Heart right ventricle (tissue), 16 donors: Measurements from ENCODE around the gene TBCK. TPM values are rescaled to one million over a fixed set of nuclear protein-coding genes. Genes with fewer than 3 reads are reported as not detected.
A peak's percentile ranks its signal among the peaks of the same experiment; 100 is the strongest.

ENCODE experiments used
- ATAC-seq, 8 donors: fragments of 200-7000 bp; cut with Tn5 transposase; one replicate each; pipeline ENCODE4 v1.9.1; 2020; ENCODE audit warnings: mild to moderate bottlenecking in 8 of 8, moderate library complexity in 8 of 8, moderate number of reproducible peaks in 1 of 8
- DNase-seq, 2 donors: peaks; one replicate each; pipeline ENCODE4 v3.0.0-alpha.2; 2020
- H3K27ac ChIP-seq, 10 donors: fragments of 200-600 bp; sonication (generic) in 2 of 10; one replicate each; pipeline versions ENCODE4 v1.5.0 to v1.8.0; 2020 to 2022; ENCODE audit warnings: mild to moderate bottlenecking in 3 of 10
- H3K27me3 ChIP-seq, 7 donors: fragments of 200-600 bp; one replicate each; pipeline ENCODE4 v1.8.0; 2021 to 2022; ENCODE audit warnings: mild to moderate bottlenecking in 2 of 7
- H3K36me3 ChIP-seq, 9 donors: fragments of 200-600 bp; sonication (generic) in 1 of 9; one replicate each; pipeline versions ENCODE4 v1.5.0 to v1.8.0; 2020 to 2022; ENCODE audit warnings: mild to moderate bottlenecking in 2 of 9
- H3K4me1 ChIP-seq, 9 donors: fragments of 200-600 bp; sonication (generic) in 1 of 9; one replicate each; pipeline versions ENCODE4 v1.5.0 to v1.8.0; 2020 to 2022; ENCODE audit warnings: mild to moderate bottlenecking in 4 of 9
- H3K4me3 ChIP-seq, 10 donors: fragments of 200-600 bp; sonication (generic) in 2 of 10; one replicate each; pipeline versions ENCODE4 v1.5.0 to v1.8.0; 2020 to 2022; ENCODE audit warnings: mild to moderate bottlenecking in 7 of 10, moderate library complexity in 2 of 10
- H3K9me3 ChIP-seq, 11 donors: fragments of 200-600 bp in 10 of 11; sonication (generic) in 2 of 11; one replicate each; pipeline versions ENCODE4 v1.5.0 to v1.8.0; 2013 to 2022; ENCODE audit warnings: mild to moderate bottlenecking in 2 of 11, control low read depth in 1 of 11, moderate library complexity in 1 of 11
- WGBS, 2 donors: extraction: QIAGEN DNeasy Blood & Tissue Kit; methylation state at CpG; one replicate each; pipeline ENCODE4 v1.1.7; 2013; ENCODE audit warnings: inconsistent platforms in 1 of 2; 5-methylcytosine and 5-hydroxymethylcytosine counted together
- intact Hi-C, 10 donors: fragments of 100-400 bp; cut with DNase I; formaldehyde crosslinking; loops; one replicate each; pipeline versions ENCODE4 v1.11.1 to v1.14.2; 2022
- long read RNA-seq, 3 donors: library from polyadenylated mRNA; unstranded; transcript quantifications; one replicate each; pipeline ENCODE4 v2.0.0, GENCODE V29; 2020 to 2021
- polyA plus RNA-seq, 2 donors: library from polyadenylated mRNA; stranded (reverse); fragments of 200-250 nt; gene quantifications; one replicate each; pipeline ENCODE4 v1.2.3, GENCODE V29; 2013
- total RNA-seq, 10 donors: library from RNA; stranded (reverse); fragmentation: NEBNext Ultra II Directional in 3 of 10; extraction: Animal tissue kit (Norgen Biotek cat#: 25700) in 3 of 10; gene quantifications; one replicate each; pipeline versions ENCODE4 v1.2.1 to v1.2.4, GENCODE V29; 2021 to 2023
- TF ChIP-seq, protein P1 (sequence below), 9 donors: fragments of 200-600 bp; sonication (generic) in 2 of 9; IDR thresholded peaks; one replicate each; pipeline versions ENCODE4 v1.5.0 to v1.8.0; 2021 to 2022; ENCODE audit warnings: antibody characterized with exemption in 9 of 9, mild to moderate bottlenecking in 5 of 9, moderate library complexity in 1 of 9
- donor health status: Arrhythmogenic right ventricular cardiomyopathy.
- donor health status: ischemic (EF 13 %, LVEDD 7.1; RV severe dilation, severe dysfunction).
- donor health status: healthy with polysubstance abuse.
- donor health status: DM: no; HTN: yes; CAD: no.
- donor health status: DM: no; HTN: no; CAD: no.
- donor health status: ischemic (EF 25% LVEDD 6.9; RV normal size, moderate dysfunction).
- donor health status: ischemic (EF 25% LVEDD 5.7; RV mildly dilated, moderate dysfunction).
- donor health status: healthy.
- donor health status: DM: yes; HTN: yes; CAD: no.
- donor health status: Ischemic cardiomyopathy.
- donor health status: ischemic (EF 35%, LVEDD 5.7; RV mildly dilated, moderate dysfunction).
- donor health status: nonischemic (EF 11% LVEDD 7.7; RV severe dilation, severe dysfunction).
- donor health status: DM: yes; HTN: yes; CAD: no.
- donor health status: PGD.
- donor health status: ischemic (EF 29% LVEDD 5.4; RV normal size, mild dysfunction).
- donor health status: nonischemic (EF 23%, LVEDD 6.1; RV moderate dilation, normal function).

The TBCK gene
- total RNA-seq, result 10 to 100 TPM in 9 of 10 donors, 1 to 10 TPM in 1; 8.3 to 22.8 (median 18.4) TPM
- 1 to 10 TPM; 5.0 to 6.0 TPM for polyA plus RNA-seq
- long read RNA-seq, donor 1, transcript TBCK-204 (26 exons, 3,047 nt), result major isoform, 8 of 12 reads
- long read RNA-seq, donor 1, partial matches to known transcripts, result 0 of 12 reads
- long read RNA-seq, donor 1, other reads (novel, unspliced or antisense), result 4 of 12 reads
- long read RNA-seq, donor 2, partial matches to known transcripts, result 1 of 5 reads
- long read RNA-seq, donor 2, other reads (novel, unspliced or antisense), result 3 of 5 reads
- long read RNA-seq, donor 3, transcript TBCK-204 (26 exons, 3,047 nt), result major isoform, 5 of 13 reads
- long read RNA-seq, donor 3, partial matches to known transcripts, result 3 of 13 reads
- long read RNA-seq, donor 3, other reads (novel, unspliced or antisense), result 3 of 13 reads

GRCh38 chr4:106315968-106316772, at the start of gene TBCK, which contains the start of gene AIMP1:
Gene TBCK, minus strand, starts transcription at chr4:106316209. Its CDS starts 7,249 bp downstream, at chr4:106308960.
Gene AIMP1, plus strand, starts transcription at chr4:106316550. Its CDS starts 8,460 bp downstream, at chr4:106325010.
- Histone ChIP-seq H3K27ac (peak within 1 kb of the TSS; percentile 86 to 97 (median 90)), H3K36me3 (peaks cover 0 to 7% (median 0%) of the 10 kb centered on the region in 9 donors), H3K27me3 (no peaks in the 10 kb centered on the region), H3K4me3 (peak within 1 kb of the TSS; percentile 74 to 93 (median 88)), H3K9me3 (no peaks in the 10 kb centered on the region), H3K4me1 (peaks cover 4 to 52% (median 40%) of the 10 kb centered on the region in 9 donors)
- intact Hi-C loops, result loop anchor here in 1 of 10 donors (5.0 kb wide), 1 partner anchor 51 kb away; the partner anchor contains the start of gene GIMD1
- DNase-seq, result peak; percentile 84 to 93
- TF ChIP-seq, protein P1, sequence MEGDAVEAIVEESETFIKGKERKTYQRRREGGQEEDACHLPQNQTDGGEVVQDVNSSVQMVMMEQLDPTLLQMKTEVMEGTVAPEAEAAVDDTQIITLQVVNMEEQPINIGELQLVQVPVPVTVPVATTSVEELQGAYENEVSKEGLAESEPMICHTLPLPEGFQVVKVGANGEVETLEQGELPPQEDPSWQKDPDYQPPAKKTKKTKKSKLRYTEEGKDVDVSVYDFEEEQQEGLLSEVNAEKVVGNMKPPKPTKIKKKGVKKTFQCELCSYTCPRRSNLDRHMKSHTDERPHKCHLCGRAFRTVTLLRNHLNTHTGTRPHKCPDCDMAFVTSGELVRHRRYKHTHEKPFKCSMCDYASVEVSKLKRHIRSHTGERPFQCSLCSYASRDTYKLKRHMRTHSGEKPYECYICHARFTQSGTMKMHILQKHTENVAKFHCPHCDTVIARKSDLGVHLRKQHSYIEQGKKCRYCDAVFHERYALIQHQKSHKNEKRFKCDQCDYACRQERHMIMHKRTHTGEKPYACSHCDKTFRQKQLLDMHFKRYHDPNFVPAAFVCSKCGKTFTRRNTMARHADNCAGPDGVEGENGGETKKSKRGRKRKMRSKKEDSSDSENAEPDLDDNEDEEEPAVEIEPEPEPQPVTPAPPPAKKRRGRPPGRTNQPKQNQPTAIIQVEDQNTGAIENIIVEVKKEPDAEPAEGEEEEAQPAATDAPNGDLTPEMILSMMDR (IDR thresholded peaks at IDR 0.05), result no peak
- 0 to 1% methylated on average over 44 of the region's 44 CpGs for WGBS, 2 donors
- peak; percentile 96 to 99 (median 98) for ATAC-seq

- Histone ChIP-seq H3K27me3 (peaks cover 0 to 7% (median 0%) of the 10 kb centered on the region in 7 donors), H3K4me3 (no peak overlapping the region), H3K4me1 (peaks cover 2 to 30% (median 15%) of the 10 kb centered on the region in 9 donors), H3K27ac (peak overlapping the region in 3 of 10 donors; percentile 11 to 37 (median 37)), H3K36me3 (no peaks in the 10 kb centered on the region), H3K9me3 (no peaks in the 10 kb centered on the region)
- WGBS, 2 donors, result 59 to 71% methylated on average over 1 of the region's 1 CpG
- intact Hi-C loops, result loop anchor here in 6 of 10 donors (5.0 to 10.0 kb wide), 3 partner anchors 48 to 1369 kb away; partner anchors contain the start of genes AIMP1 (in 1 of the 6) and TBCK (in 1 of the 6)
- DNase-seq, result no peak
- peak; percentile 76 to 98 (median 95) for ATAC-seq
- TF ChIP-seq, protein P1 (IDR thresholded peaks at IDR 0.05), result no peak
Observed at GRCh38 chr4:106365613-106366012, 49.6 kb upstream of the TBCK start.

DNA sequence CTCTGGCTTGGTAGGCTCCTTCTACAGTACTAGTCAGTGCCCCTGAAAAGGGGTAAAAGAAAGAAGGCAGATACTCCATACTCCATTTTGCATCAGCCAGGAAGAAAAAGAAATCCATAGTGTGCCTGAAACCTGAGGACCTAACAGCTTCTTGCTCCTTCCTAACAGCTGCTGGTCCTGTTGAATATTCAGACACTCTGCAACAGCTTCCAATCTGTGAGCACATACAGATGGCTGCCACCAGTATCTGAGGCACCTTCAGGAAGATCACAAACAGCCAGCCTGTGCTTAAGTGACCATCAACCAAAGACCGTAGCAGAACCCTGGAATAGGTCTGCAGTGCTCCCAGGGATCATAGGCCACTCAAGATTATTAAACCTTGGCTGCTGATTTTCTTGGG, 48.3 kb upstream of the TBCK start:
- intact Hi-C loops, result loop anchor here in 1 of 10 donors (10.0 kb wide), 1 partner anchor 1371 kb away; no protein-coding TSS in a partner anchor
- H3K9me3 ChIP-seq, result no peaks in the 10 kb centered on the region

More for the DNA sequence above, 48.3 kb upstream of the TBCK start:
- WGBS, 2 donors, result 88 to 94% methylated on average over 1 of the region's 1 CpG
- ATAC-seq (no peak), DNase-seq (no peak)
- TF ChIP-seq, protein P1 (IDR thresholded peaks at IDR 0.05), result no peak
- H3K4me3 ChIP-seq, result no peak overlapping the region
- peaks cover 2 to 23% (median 15%) of the 10 kb centered on the region in 9 donors for H3K4me1 ChIP-seq
- peaks cover 0 to 3% (median 0%) of the 10 kb centered on the region in 7 donors for H3K27me3 ChIP-seq
- H3K36me3 ChIP-seq, result no peaks in the 10 kb centered on the region
- no peak overlapping the region for H3K27ac ChIP-seq
